VCaP (cell line): Measurements from ENCODE around the gene NRL.

ENCODE experiments used
- H3K27ac ChIP-seq: fragments of 450-650 bp; 2 replicates; pipeline ENCODE4 v1.5.1; 2017
- TF ChIP-seq, protein P1 (sequence below): fragments of 450-650 bp; conservative IDR thresholded peaks from 2 replicates; pipeline ENCODE4 v1.5.1; 2017; ENCODE audit warnings: mild to moderate bottlenecking, moderate library complexity

Gene NRL

DNA sequence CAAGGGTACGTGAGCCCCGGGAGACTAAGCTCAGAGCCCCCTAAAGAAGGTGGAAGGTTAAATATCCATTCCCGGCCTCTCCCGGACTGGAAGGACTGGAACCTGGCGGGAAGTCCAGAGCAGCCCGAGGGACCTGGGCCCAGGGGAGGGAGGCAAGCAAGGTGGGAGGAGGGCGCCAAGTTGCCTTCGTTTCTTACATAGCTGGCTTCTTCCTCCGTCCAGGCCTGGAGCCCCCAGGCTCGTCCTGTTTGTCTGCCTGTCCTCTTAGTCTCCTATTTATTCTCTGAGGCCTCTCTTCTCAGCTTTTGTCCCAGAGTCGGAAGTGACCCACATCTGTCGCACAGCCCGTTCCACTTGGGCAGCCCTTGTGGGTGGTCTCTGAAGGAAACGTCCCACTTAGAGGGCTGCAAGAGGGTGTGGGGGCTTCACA lies 19.9 kb downstream of the NRL start:
- H3K27ac ChIP-seq: peak overlapping the region; percentile 84
- TF ChIP-seq, protein P1, sequence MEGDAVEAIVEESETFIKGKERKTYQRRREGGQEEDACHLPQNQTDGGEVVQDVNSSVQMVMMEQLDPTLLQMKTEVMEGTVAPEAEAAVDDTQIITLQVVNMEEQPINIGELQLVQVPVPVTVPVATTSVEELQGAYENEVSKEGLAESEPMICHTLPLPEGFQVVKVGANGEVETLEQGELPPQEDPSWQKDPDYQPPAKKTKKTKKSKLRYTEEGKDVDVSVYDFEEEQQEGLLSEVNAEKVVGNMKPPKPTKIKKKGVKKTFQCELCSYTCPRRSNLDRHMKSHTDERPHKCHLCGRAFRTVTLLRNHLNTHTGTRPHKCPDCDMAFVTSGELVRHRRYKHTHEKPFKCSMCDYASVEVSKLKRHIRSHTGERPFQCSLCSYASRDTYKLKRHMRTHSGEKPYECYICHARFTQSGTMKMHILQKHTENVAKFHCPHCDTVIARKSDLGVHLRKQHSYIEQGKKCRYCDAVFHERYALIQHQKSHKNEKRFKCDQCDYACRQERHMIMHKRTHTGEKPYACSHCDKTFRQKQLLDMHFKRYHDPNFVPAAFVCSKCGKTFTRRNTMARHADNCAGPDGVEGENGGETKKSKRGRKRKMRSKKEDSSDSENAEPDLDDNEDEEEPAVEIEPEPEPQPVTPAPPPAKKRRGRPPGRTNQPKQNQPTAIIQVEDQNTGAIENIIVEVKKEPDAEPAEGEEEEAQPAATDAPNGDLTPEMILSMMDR: no peak

DNA sequence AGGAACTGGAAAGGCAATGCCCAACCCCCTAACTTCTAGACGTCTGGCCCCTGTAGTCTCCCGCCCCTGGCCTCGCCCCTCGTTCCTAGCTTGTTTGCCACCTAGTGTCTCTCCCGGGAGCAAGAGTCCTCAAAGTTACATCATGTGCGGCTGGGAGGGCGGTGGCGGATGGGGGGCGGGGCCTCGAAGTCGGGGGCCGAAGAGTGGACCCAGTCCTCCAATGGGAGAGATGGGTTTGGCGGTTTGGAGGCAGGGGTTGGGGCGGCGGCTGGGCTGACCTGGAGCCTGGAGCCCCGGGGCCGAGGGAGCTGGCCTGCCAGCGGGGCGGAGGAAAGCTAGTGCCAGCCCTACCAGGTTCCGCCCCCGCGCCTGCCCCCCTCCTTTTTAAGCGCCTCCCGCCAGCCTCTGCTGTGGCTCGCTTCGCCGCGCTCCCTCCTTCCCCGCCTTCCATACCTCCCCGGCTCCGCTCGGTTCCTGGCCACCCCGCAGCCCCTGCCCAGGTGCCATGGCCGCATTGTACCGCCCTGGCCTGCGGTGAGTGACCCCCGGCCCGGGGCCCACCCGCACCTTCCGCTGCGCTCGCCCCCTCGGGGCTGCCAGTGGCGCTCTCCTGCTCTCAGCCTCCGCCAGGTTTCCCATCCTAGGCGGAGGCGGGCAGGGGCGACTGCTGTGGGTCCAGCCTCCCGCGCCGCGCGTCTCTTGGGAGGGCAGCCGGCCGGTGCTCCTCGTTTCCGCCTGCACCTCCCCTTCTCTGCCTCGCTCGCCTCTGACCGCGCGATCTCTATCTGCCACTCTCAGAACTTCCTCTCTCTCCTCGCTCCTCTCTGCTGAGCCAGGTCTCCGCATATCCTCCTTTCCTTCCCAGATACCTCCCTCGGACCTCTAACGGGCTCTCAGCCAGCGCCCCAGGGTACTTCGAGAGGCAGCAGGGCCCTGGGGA lies 20.6 kb downstream of the NRL start, which contains the start of gene PCK2:
PCK2 (plus strand) TSS at position 411 of the 940 bp plus-strand sequence; CDS start at position 506, 95 bp downstream.
- peak within 1 kb of the TSS; percentile 84 for H3K27ac ChIP-seq
- TF ChIP-seq, protein P1: peak; percentile 15; the same call in 1 of the 2 replicates

DNA sequence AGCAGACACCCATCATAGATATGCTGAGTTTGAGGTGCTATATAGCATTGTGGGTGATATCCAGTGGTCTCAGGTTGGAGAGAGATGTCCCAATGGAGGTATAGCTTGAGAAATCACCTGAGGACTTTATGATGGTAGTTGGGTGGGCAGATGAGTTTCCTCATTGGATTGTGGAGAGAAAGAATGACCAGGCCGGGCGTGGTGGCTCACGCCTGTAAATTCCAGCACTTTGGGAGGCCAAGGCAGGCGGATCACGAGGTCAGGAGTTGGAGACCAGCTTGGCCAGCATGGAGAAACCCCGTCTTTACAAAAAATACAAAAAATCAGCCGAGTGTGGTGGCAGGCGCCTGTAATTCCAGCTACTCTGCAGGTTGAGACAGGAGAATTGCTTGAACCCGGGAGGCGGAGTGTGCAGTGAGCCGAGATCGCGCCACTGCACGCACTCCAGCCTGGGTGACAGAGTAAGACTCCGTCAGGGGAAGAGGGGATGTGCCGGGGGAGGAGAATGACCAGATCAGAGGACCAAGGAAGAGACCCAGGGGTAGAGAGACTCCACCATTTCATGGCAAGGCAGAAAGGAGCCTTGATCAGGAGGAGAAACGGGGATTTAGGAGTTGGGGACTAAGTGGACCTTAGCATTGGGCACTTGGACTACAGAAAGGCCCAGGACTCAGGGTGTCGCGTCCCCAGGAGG lies 21.4 kb downstream of the NRL start:
- H3K27ac ChIP-seq: peak overlapping the region; percentile 84
- TF ChIP-seq, protein P1: no peak

DNA sequence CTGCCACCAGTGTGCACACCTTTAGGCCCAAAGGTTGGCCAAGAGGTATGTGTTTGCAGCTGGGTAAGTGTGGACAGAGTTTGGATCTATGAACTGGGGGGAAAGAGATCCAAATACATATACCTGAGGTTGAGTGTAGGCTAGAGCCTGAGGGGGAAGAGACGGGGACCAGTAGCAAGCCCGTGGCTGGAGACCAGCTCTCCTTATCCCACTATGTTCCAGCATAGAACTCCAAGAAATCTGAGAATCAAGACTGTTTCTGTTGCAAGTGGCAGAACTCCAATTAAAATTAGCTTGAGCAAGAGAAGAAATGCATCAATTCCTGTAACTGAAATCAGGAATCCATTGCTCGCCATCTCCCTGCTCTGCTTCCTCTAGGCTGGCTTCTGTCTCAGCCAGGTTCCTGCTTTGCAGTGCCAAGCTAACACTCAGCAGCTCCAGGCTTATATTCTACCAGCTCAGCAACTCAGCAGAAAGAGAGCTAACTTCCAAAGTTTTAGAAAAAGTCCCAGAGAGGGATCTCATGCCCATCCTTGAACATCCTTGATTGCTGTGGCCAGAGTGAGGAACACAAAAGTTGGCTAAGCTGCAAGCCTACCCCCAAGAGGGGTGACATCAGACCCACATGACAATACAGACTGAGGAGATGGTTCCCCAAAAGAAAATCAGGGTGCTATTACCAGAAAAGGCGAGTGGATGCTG lies 22.1 kb downstream of the NRL start:
- TF ChIP-seq, protein P1: no peak
- no peak overlapping the region for H3K27ac ChIP-seq

DNA sequence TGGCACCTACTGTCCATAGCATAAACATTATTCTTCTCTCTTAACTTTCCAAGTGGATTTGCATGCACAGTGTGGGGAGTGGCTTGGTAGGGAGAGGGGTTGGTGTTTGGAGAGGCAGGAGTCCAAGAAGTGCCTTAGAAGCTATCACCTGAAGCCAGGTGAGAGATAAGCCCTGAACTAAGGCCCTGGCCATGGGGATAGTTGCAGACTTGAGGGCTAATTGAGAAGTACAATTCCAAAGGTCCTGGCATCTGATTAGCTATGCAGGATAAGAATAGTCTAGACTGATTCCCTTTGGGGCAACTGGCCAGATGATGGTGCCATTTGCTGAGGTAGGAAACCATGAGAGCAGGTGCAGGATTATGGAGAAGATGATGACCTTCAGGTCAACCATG lies 22.6 kb downstream of the NRL start:
- H3K27ac ChIP-seq: no peak overlapping the region
- TF ChIP-seq, protein P1: no peak

DNA sequence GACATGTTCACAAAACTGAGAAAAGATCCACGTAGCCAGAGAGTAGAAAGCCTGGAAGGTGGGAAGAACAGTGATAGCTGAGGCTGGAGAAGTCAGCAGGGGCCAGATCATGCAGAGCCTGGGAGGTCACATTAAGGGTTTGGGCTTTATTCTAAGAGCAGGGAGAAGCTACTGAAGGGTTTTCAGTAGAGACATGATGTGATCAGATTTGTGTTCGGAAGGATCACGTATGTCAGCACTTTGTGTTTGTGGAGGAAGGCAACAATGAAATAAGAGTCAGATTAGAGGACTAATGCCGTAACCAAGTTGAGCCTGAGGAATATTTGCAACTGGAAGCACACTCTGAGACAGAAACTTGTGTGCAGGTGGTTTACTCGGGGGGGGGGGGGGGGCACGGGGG lies 24.9 kb downstream of the NRL start:
- no peak overlapping the region for H3K27ac ChIP-seq
- TF ChIP-seq, protein P1: no peak

DNA sequence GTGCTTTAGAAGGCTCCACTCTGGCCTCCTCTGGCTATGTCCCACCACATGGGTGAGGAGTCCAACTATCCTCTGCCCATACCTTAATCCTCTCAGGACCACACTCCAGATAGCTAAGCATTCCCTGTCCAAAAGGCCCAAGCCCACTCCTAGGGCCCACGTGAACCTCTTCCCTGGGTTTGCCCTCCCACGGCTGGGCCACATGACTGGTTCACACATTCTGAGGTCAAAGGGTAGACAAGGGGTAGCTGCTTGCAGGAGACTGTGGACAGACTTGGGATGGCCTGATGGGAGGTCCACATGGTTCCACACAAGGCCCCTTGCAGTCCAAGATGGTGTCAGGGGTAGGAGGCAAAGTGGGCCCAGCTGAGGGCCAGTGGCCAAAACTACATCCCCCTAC lies 26.7 kb downstream of the NRL start:
- H3K27ac ChIP-seq: no peak overlapping the region
- TF ChIP-seq, protein P1: no peak
